NCI-H2196 (cell line): ENCODE data around the gene NPC2.
"Not testable (repeated sequence)": the region's sequence is repeated elsewhere in the genome, so short reads cannot be mapped to it uniquely, and the experiment has no call there.

Experiments used
- DNase-seq: peaks from one replicate; lab custom pipeline; 2025; ENCODE audit not compliant: unreplicated experiment; lab: John Stamatoyannopoulos, UW

Gene NPC2

GRCh38 chr14:74472601-74473000 is 20.5 kb downstream of the NPC2 start:
- DNase-seq = no peak

GRCh38 chr14:74469548-74470518 is 23.3 kb downstream of the NPC2 start:
- no peak for DNase-seq

GRCh38 chr14:74468513-74468912 is 24.6 kb downstream of the NPC2 start:
- no peak for DNase-seq

GRCh38 chr14:74465335-74465734 is 27.8 kb downstream of the NPC2 start:
- DNase-seq = no peak

- DNase-seq = no peak
Observed at GRCh38 chr14:74464785-74465184, 28.3 kb downstream of the NPC2 start.

GRCh38 chr14:74463697-74464096 is 29.4 kb downstream of the NPC2 start:
- DNase-seq = no peak

GRCh38 chr14:74462993-74463392 is 30.1 kb downstream of the NPC2 start:
- no peak for DNase-seq

- DNase-seq = no peak
Observed at GRCh38 chr14:74459976-74460375, 33.1 kb downstream of the NPC2 start.

- no peak for DNase-seq
Observed at GRCh38 chr14:74459289-74459946, 33.7 kb downstream of the NPC2 start.

GRCh38 chr14:74457565-74457895 is 35.6 kb downstream of the NPC2 start:
- no peak for DNase-seq

- no peak for DNase-seq
Observed at GRCh38 chr14:74456684-74457564, 36.2 kb downstream of the NPC2 start.

- DNase-seq = not testable (repeated sequence)
Observed at GRCh38 chr14:74454397-74454796, 38.7 kb downstream of the NPC2 start.

GRCh38 chr14:74444866-74445265 is 48.2 kb downstream of the NPC2 start:
- DNase-seq = no peak

- DNase-seq = no peak
Observed at GRCh38 chr14:74442757-74443156, 50.3 kb downstream of the NPC2 start.

- DNase-seq = no peak
Observed at GRCh38 chr14:74441113-74441512, 52.0 kb downstream of the NPC2 start.

- no peak for DNase-seq
Observed at GRCh38 chr14:74438351-74438915, 54.7 kb downstream of the NPC2 start.

GRCh38 chr14:74437496-74438053 is 55.5 kb downstream of the NPC2 start:
- no peak for DNase-seq

- no peak for DNase-seq
Observed at GRCh38 chr14:74434294-74434693, 58.8 kb downstream of the NPC2 start.

- DNase-seq = no peak
Observed at GRCh38 chr14:74429991-74430390, 63.1 kb downstream of the NPC2 start.
